ENCODE results near the gene BCL2L14. TPM values are rescaled to one million over a fixed set of nuclear protein-coding genes. Genes with fewer than 3 reads are reported as not detected.
A peak's percentile ranks its signal among the peaks of the same experiment; 100 is the strongest.

Gene BCL2L14
- total and polyA plus RNA-seq, 10 donors: 0.13 to 2.2 (median 0.91) TPM; not detected in 1

DNA sequence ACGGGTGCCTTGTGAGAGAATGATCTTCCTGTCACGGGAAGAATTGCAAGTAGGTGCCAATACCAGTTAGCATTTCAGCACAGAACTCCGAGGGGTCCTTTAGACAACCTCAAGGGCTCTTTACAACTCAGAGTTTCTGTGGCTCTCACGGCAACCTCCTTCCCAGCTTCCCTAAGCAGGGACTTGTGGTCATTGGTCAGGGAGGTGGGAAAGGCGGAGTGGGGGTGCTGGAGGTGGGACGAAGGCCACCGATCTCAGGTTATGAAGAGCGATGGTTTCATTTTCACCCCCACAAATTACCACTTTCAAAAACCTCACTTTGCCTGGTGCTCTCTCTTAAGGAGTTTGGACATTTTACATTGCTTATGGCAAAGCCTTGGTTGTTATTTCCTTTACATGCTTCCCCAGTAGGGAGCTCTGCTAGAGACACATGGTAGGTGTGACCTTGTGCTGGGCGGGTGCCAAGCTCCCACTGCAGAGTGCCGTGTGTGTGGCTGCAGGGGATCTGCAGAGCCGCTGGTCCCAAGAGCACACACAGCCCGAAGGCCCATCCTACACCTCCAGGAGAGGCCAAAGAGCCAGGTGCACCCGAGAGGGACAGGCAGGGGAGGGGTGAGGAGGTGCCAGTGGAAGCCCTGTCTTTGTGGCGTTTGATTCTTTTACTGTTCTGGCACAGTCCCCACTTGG is 21.4 kb downstream of the BCL2L14 start:
- DNase-seq: peak; percentile 38
- TF ChIP-seq POLR2A (IDR thresholded peaks at IDR 0.05) (no peak), CTCF (IDR thresholded peaks at IDR 0.05 in 8 of 11, conservative IDR thresholded peaks at IDR 0.05 in 3 of 11) (no peak), POLR2AphosphoS5 (IDR thresholded peaks at IDR 0.05) (no peak)
- Histone ChIP-seq H3K4me3 (no peak overlapping the region), H3K36me3 (no peaks in the 10 kb centered on the region), H3K9me3 (no peaks in the 10 kb centered on the region), H3K27ac (no peak overlapping the region), H3K4me1 (no peaks in the 10 kb centered on the region), H3K27me3 (replicated peaks in 1 of 7) (peaks cover 0 to 35% (median 0%) of the 10 kb centered on the region in 7 donors)
- WGBS, 5 donors: 76 to 89% (median 84%) methylated on average over 14 of the region's 14 CpGs
- intact Hi-C loops (cut with DNase I; ENCODE audit: low total_unique reads): no loop called here

DNA sequence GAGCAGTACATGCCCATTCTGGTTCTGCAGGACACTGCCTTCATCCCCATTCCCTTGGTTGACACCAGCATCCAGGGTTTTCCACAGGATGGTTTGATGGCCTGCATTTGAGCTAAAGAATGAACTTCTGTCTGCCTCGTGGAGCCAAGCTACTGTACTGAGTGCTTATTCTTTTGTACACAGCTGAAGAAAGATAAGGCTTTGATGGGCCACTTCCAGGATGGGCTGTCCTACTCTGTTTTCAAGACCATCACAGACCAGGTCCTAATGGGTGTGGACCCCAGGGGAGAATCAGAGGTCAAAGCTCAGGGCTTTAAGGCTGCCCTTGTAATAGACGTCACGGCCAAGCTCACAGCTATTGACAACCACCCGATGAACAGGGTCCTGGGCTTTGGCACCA is 23.7 kb downstream of the BCL2L14 start:
- Histone ChIP-seq H3K4me1 (no peaks in the 10 kb centered on the region), H3K36me3 (no peaks in the 10 kb centered on the region), H3K27ac (no peak overlapping the region), H3K4me3 (no peak overlapping the region), H3K9me3 (no peaks in the 10 kb centered on the region), H3K27me3 (replicated peaks in 1 of 7) (peaks cover 0 to 26% (median 0%) of the 10 kb centered on the region in 7 donors)
- WGBS, 5 donors: 79 to 96% (median 81%) methylated on average over 4 of the region's 4 CpGs
- intact Hi-C loops (cut with DNase I; ENCODE audit: low total_unique reads): no loop called here
- no peak for TF ChIP-seq POLR2AphosphoS5 (IDR thresholded peaks at IDR 0.05)
- no peak for TF ChIP-seq CTCF (IDR thresholded peaks at IDR 0.05 in 8 of 11, conservative IDR thresholded peaks at IDR 0.05 in 3 of 11)
- peak; percentile 32 for DNase-seq

DNA sequence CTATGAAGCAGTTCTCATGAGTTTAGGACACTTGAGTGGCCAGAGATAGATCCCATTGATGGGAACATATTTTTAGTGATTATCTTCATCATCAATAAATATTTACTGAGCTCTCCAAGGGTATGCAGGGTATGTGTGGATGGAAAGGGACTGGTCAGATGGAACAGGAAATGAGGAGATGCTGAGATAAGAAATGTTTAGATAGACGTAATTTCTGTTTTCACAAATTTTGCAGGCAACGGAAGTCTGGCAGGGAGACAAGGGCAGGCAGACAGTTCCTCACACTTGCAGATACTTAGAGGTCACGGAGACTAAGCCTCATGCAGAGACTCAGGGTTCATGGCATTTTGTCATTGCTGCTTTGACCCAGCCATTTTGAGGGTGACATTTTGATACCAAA is 24.3 kb downstream of the BCL2L14 start:
- WGBS, 5 donors: 23 to 53% (median 47%) methylated on average over 3 of the region's 3 CpGs
- H3K4me3 ChIP-seq: no peak overlapping the region
- no peak overlapping the region for H3K27ac ChIP-seq
- intact Hi-C loops (cut with DNase I; ENCODE audit: low total_unique reads): no loop called here
- H3K4me1 ChIP-seq: no peaks in the 10 kb centered on the region
- H3K36me3 ChIP-seq: no peaks in the 10 kb centered on the region
- no peaks in the 10 kb centered on the region for H3K9me3 ChIP-seq
- H3K27me3 ChIP-seq (replicated peaks in 1 of 7): peaks cover 0 to 26% (median 0%) of the 10 kb centered on the region in 7 donors
- TF ChIP-seq POLR2AphosphoS5 (IDR thresholded peaks at IDR 0.05) (no peak), POLR2A (IDR thresholded peaks at IDR 0.05) (no peak), CTCF (IDR thresholded peaks at IDR 0.05 in 8 of 11, conservative IDR thresholded peaks at IDR 0.05 in 3 of 11) (no peak)
- no peak for DNase-seq

- H3K4me1 ChIP-seq: no peaks in the 10 kb centered on the region
- H3K27me3 ChIP-seq (replicated peaks in 1 of 7): peaks cover 0 to 4% (median 0%) of the 10 kb centered on the region in 7 donors
- H3K4me3 ChIP-seq: no peak overlapping the region
- no peak for DNase-seq
- no peaks in the 10 kb centered on the region for H3K36me3 ChIP-seq
- no peak overlapping the region for H3K27ac ChIP-seq
- TF ChIP-seq POLR2A (IDR thresholded peaks at IDR 0.05) (no peak), CTCF (IDR thresholded peaks at IDR 0.05 in 8 of 11, conservative IDR thresholded peaks at IDR 0.05 in 3 of 11) (no peak)
- 79 to 87% (median 83%) methylated on average over 6 of the region's 6 CpGs for WGBS, 5 donors
- intact Hi-C loops (cut with DNase I; ENCODE audit: low total_unique reads): no loop called here
- no peaks in the 10 kb centered on the region for H3K9me3 ChIP-seq
Observed at GRCh38 chr12:12097891-12098690, 27.4 kb downstream of the BCL2L14 start.

Measured in spleen (tissue), 11 donors.